Measurements from ENCODE around the gene CYP2C19. TPM values are rescaled to one million over a fixed set of nuclear protein-coding genes. Genes with fewer than 3 reads are reported as not detected.

CYP2C19 gene
- total RNA-seq, result under 1 TPM in 1 of 2 donors, not detected in 1; 0.78 TPM

DNA sequence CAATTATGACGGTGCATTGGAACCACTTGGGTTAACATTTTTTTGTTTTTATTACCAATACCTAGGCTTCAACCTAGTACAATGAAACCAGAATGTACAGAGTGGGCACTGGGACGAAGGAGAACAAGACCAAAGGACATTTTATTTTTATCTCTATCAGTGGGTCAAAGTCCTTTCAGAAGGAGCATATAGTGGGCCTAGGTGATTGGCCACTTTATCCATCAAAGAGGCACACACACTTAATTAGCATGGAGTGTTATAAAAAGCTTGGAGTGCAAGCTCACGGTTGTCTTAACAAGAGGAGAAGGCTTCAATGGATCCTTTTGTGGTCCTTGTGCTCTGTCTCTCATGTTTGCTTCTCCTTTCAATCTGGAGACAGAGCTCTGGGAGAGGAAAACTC, at the start of gene CYP2C19:
Gene CYP2C19 (plus strand): TSS at position 289 of the 400 bp plus-strand sequence. CDS start 25 bp downstream, at position 314.
- H3K27me3 ChIP-seq, result no peaks in the 10 kb centered on the region
- no peak within 1 kb of the TSS for H3K27ac ChIP-seq
- no peak for TF ChIP-seq POLR2A (IDR thresholded peaks at IDR 0.05)
- TF ChIP-seq, protein P1, sequence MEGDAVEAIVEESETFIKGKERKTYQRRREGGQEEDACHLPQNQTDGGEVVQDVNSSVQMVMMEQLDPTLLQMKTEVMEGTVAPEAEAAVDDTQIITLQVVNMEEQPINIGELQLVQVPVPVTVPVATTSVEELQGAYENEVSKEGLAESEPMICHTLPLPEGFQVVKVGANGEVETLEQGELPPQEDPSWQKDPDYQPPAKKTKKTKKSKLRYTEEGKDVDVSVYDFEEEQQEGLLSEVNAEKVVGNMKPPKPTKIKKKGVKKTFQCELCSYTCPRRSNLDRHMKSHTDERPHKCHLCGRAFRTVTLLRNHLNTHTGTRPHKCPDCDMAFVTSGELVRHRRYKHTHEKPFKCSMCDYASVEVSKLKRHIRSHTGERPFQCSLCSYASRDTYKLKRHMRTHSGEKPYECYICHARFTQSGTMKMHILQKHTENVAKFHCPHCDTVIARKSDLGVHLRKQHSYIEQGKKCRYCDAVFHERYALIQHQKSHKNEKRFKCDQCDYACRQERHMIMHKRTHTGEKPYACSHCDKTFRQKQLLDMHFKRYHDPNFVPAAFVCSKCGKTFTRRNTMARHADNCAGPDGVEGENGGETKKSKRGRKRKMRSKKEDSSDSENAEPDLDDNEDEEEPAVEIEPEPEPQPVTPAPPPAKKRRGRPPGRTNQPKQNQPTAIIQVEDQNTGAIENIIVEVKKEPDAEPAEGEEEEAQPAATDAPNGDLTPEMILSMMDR (IDR thresholded peaks at IDR 0.05), result no peak
- no peak within 1 kb of the TSS for H3K4me3 ChIP-seq
- 53 to 63% methylated on average over 3 of the region's 3 CpGs for WGBS, 2 donors
- H3K36me3 ChIP-seq (replicated peaks in 1 of 2; ENCODE audit: insufficient read depth in 1 of 2, low read depth in 2 of 2), result no peaks in the 10 kb centered on the region
- intact Hi-C loops (cut with DNase I), result no loop called here
- H3K4me1 ChIP-seq, result no peaks in the 10 kb centered on the region
- no peak for DNase-seq
- no peaks in the 10 kb centered on the region for H3K9me3 ChIP-seq
- ATAC-seq, result no peak

DNA sequence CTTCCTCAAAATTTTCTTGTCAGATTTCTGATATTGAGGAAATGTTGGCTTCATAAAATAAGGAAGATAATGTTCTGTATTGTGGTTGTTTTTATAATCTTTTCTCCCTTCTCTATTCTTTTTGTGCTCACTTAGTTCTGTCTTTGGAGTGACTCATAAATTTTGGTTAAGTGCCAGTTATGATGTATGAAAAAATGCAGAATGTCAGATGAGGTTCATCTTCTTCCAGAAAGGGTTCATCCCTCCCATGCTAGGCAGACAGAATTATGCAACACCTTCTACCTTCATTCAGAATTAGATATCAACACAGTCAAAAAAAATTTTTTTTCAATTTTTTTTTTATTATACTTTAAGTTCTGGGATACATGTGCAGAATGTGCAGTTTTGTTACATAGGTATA, 36.6 kb upstream of the CYP2C19 start:
- H3K27me3 ChIP-seq, result no peaks in the 10 kb centered on the region
- H3K9me3 ChIP-seq, result no peaks in the 10 kb centered on the region
- H3K4me3 ChIP-seq, result no peak overlapping the region
- H3K36me3 ChIP-seq (replicated peaks in 1 of 2; ENCODE audit: insufficient read depth in 1 of 2, low read depth in 2 of 2), result no peaks in the 10 kb centered on the region
- intact Hi-C loops (cut with DNase I), result no loop called here
- no peak for DNase-seq
- H3K27ac ChIP-seq, result no peak overlapping the region
- TF ChIP-seq, protein P1 (IDR thresholded peaks at IDR 0.05), result no peak
- TF ChIP-seq POLR2A (IDR thresholded peaks at IDR 0.05), result no peak
- H3K4me1 ChIP-seq, result no peaks in the 10 kb centered on the region
- no peak for ATAC-seq

DNA sequence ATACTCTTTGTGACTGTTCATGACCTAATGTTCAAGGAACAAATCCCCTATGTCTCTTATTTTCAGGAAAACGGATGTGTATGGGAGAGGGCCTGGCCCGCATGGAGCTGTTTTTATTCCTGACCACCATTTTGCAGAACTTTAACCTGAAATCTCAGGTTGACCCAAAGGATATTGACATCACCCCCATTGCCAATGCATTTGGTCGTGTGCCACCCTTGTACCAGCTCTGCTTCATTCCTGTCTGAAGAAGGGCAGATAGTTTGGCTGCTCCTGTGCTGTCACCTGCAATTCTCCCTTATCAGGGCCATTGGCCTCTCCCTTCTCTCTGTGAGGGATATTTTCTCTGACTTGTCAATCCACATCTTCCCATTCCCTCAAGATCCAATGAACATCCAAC, 27.3 kb upstream of the CYP2C19 start:
- H3K4me1 ChIP-seq, result no peaks in the 10 kb centered on the region
- TF ChIP-seq, protein P1 (IDR thresholded peaks at IDR 0.05), result no peak
- no peak for TF ChIP-seq POLR2A (IDR thresholded peaks at IDR 0.05)
- DNase-seq (no peak), ATAC-seq (no peak)
- intact Hi-C loops (cut with DNase I), result no loop called here
- no peak overlapping the region for H3K27ac ChIP-seq
- H3K9me3 ChIP-seq, result no peaks in the 10 kb centered on the region
- no peak overlapping the region for H3K4me3 ChIP-seq
- no peaks in the 10 kb centered on the region for H3K36me3 ChIP-seq (replicated peaks in 1 of 2; ENCODE audit: insufficient read depth in 1 of 2, low read depth in 2 of 2)
- 71 to 76% methylated on average over 3 of the region's 3 CpGs for WGBS, 2 donors
- no peaks in the 10 kb centered on the region for H3K27me3 ChIP-seq

- DNase-seq (no peak), ATAC-seq (no peak)
- intact Hi-C loops (cut with DNase I), result no loop called here
- no peaks in the 10 kb centered on the region for H3K4me1 ChIP-seq
- H3K27ac ChIP-seq, result no peak overlapping the region
- H3K4me3 ChIP-seq, result no peak overlapping the region
- no peaks in the 10 kb centered on the region for H3K27me3 ChIP-seq
- WGBS, 2 donors, result 55 to 63% methylated on average over 2 of the region's 2 CpGs
- TF ChIP-seq POLR2A (IDR thresholded peaks at IDR 0.05), result no peak
- TF ChIP-seq, protein P1 (IDR thresholded peaks at IDR 0.05), result no peak
- H3K36me3 ChIP-seq (replicated peaks in 1 of 2; ENCODE audit: insufficient read depth in 1 of 2, low read depth in 2 of 2), result no peaks in the 10 kb centered on the region
- H3K9me3 ChIP-seq, result no peaks in the 10 kb centered on the region
These were observed 23.9 kb upstream of the CYP2C19 start for GRCh38 chr10:94738588-94738987.

DNA sequence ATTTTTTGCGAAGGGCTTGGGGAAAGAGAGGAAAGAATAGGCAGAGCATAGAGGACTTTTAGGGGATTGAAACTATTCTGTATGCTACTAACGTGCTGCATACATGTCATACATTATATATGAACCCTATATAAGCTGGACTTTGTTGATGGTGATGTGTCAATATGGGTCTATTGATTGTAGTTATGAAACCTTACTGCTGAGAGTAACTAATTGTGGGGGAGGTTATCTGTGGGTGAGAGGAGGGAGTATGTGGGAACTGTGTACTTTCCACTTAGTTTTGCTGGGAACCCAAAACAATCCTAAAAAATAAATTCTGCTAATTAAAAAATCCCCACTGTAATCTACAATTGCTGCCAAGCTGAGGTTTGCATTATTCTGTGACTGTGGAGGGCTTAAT, 15.3 kb upstream of the CYP2C19 start:
- H3K27ac ChIP-seq, result no peak overlapping the region
- no peak for DNase-seq
- no peak overlapping the region for H3K4me3 ChIP-seq
- no peak for TF ChIP-seq POLR2A (IDR thresholded peaks at IDR 0.05)
- TF ChIP-seq, protein P1 (IDR thresholded peaks at IDR 0.05), result no peak
- ATAC-seq, result no peak
- H3K36me3 ChIP-seq (replicated peaks in 1 of 2; ENCODE audit: insufficient read depth in 1 of 2, low read depth in 2 of 2), result no peaks in the 10 kb centered on the region
- H3K27me3 ChIP-seq, result no peaks in the 10 kb centered on the region
- intact Hi-C loops (cut with DNase I), result no loop called here
- WGBS, 2 donors, result 72 to 77% methylated on average over 2 of the region's 2 CpGs
- peaks cover 10% of the 10 kb centered on the region for H3K4me1 ChIP-seq
- peaks cover 0 to 14% (median 0%) of the 10 kb centered on the region in 3 donors for H3K9me3 ChIP-seq
